Measurements from ENCODE around the gene ANKRD11.

ANKRD11 gene

GRCh38 chr16:89351645-89352044, 138.7 kb downstream of the ANKRD11 start:
- no peak for TF ChIP-seq CTCF (IDR thresholded peaks at IDR 0.05; ENCODE audit: control extremely low read depth, extremely low read depth, low read depth, missing control alignments)
- no peak for DNase-seq (ENCODE audit: extremely low spot score)
- CTCF ChIA-PET = no interaction called here
- POLR2A ChIA-PET = interaction anchor here (0.6 kb wide), 1 partner anchor 226 kb away, joined by 3 read pairs; no protein-coding TSS in a partner anchor

- TF ChIP-seq CTCF (IDR thresholded peaks at IDR 0.05; ENCODE audit: control extremely low read depth, extremely low read depth, low read depth, missing control alignments) = no peak
- ChIA-PET CTCF (interaction anchor here (1.1 kb wide), 1 partner anchor 15 kb away, joined by 4 read pairs; no protein-coding TSS in a partner anchor), POLR2A (interaction anchor here (0.6 kb wide), 1 partner anchor 227 kb away, joined by 3 read pairs; no protein-coding TSS in a partner anchor)
- DNase-seq (ENCODE audit: extremely low spot score) = no peak
These were observed 139.5 kb downstream of the ANKRD11 start for GRCh38 chr16:89350701-89351380.

GRCh38 chr16:89349947-89350633, 140.3 kb downstream of the ANKRD11 start:
- no peak for TF ChIP-seq CTCF (IDR thresholded peaks at IDR 0.05; ENCODE audit: control extremely low read depth, extremely low read depth, low read depth, missing control alignments)
- ChIA-PET POLR2A (no interaction called here), CTCF (interaction anchor here (1.1 kb wide), 2 partner anchors 12 to 15 kb away, joined by 4 read pairs; no protein-coding TSS in a partner anchor)
- DNase-seq (ENCODE audit: extremely low spot score) = no peak

- no peak for TF ChIP-seq CTCF (IDR thresholded peaks at IDR 0.05; ENCODE audit: control extremely low read depth, extremely low read depth, low read depth, missing control alignments)
- ChIA-PET CTCF (interaction anchor here (1.5 to 1.9 kb wide), 2 partner anchors 10 to 13 kb away, joined by 5 to 10 read pairs; no protein-coding TSS in a partner anchor), POLR2A (no interaction called here)
- DNase-seq (ENCODE audit: extremely low spot score) = no peak
These were observed 142.6 kb downstream of the ANKRD11 start for GRCh38 chr16:89347807-89348206.

- POLR2A ChIA-PET = no interaction called here
- TF ChIP-seq CTCF (IDR thresholded peaks at IDR 0.05; ENCODE audit: control extremely low read depth, extremely low read depth, low read depth, missing control alignments) = no peak
These were observed 143.5 kb downstream of the ANKRD11 start for GRCh38 chr16:89346869-89347268.

GRCh38 chr16:89345642-89346150, 144.7 kb downstream of the ANKRD11 start:
- no peak for DNase-seq (ENCODE audit: extremely low spot score)
- POLR2A ChIA-PET = no interaction called here
- TF ChIP-seq CTCF (IDR thresholded peaks at IDR 0.05; ENCODE audit: control extremely low read depth, extremely low read depth, low read depth, missing control alignments) = no peak
- CTCF ChIA-PET = no interaction called here

More at GRCh38 chr16:89346869-89347268, 143.5 kb downstream of the ANKRD11 start:
- DNase-seq (ENCODE audit: extremely low spot score) = no peak
- CTCF ChIA-PET = interaction anchor here (1.0 to 1.9 kb wide), 3 partner anchors 11 to 21 kb away, joined by 3 to 10 read pairs (median 4); no protein-coding TSS in a partner anchor
